ENCODE results near the gene ABCA7. TPM values are rescaled to one million over a fixed set of nuclear protein-coding genes. Genes with fewer than 3 reads are reported as not detected.

Gene ABCA7
- total RNA-seq, 1 donor from 2014 or later: 16.3 TPM

- Mint-ChIP-seq H3K4me3 (no peak overlapping the region), H3K9me3 (no peaks in the 10 kb centered on the region), H3K27me3 (ENCODE audit: low read depth) (no peaks in the 10 kb centered on the region), H3K27ac (ENCODE audit: unreplicated experiment) (no peak overlapping the region), H3K4me1 (peaks cover 8% of the 10 kb centered on the region), H3K36me3 (ENCODE audit: low read depth) (no peaks in the 10 kb centered on the region)
- TF ChIP-seq, protein P1, sequence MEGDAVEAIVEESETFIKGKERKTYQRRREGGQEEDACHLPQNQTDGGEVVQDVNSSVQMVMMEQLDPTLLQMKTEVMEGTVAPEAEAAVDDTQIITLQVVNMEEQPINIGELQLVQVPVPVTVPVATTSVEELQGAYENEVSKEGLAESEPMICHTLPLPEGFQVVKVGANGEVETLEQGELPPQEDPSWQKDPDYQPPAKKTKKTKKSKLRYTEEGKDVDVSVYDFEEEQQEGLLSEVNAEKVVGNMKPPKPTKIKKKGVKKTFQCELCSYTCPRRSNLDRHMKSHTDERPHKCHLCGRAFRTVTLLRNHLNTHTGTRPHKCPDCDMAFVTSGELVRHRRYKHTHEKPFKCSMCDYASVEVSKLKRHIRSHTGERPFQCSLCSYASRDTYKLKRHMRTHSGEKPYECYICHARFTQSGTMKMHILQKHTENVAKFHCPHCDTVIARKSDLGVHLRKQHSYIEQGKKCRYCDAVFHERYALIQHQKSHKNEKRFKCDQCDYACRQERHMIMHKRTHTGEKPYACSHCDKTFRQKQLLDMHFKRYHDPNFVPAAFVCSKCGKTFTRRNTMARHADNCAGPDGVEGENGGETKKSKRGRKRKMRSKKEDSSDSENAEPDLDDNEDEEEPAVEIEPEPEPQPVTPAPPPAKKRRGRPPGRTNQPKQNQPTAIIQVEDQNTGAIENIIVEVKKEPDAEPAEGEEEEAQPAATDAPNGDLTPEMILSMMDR (conservative IDR thresholded peaks at IDR 0.05): no peak
- DNase-seq (ENCODE audit: low read depth, low spot score): no peak
These were observed 9.2 kb downstream of the ABCA7 start for GRCh38 chr19:1049106-1049505.

DNA sequence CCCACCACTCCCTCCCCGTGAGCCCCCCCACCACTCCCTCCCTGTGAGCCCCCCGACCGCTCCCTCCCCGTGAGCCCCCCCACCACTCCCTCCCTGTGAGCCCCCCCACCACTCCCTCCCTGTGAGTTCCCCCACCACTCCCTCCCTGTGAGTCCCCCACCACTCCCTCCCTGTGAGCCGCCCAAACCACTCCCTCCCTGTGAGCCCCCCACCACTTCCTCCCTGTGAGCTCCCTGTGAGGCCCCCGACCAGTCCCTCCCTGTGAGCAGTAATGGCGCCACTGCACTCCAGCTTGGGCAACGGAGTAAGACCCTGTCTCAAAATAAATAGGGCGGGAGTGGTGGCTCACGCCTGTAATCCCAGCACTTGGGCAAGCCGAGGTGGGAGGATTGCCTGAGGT lies 9.9 kb downstream of the ABCA7 start:
- H3K4me3 Mint-ChIP-seq: no peak overlapping the region
- H3K36me3 Mint-ChIP-seq (ENCODE audit: low read depth): no peaks in the 10 kb centered on the region
- no peaks in the 10 kb centered on the region for H3K9me3 Mint-ChIP-seq
- TF ChIP-seq, protein P1 (conservative IDR thresholded peaks at IDR 0.05): no peak
- H3K27ac Mint-ChIP-seq (ENCODE audit: unreplicated experiment): no peak overlapping the region
- H3K27me3 Mint-ChIP-seq (ENCODE audit: low read depth): no peaks in the 10 kb centered on the region
- H3K4me1 Mint-ChIP-seq: peaks cover 8% of the 10 kb centered on the region
- no peak for DNase-seq (ENCODE audit: low read depth, low spot score)

GRCh38 chr19:1050989-1051788 lies 11.3 kb downstream of the ABCA7 start:
- Mint-ChIP-seq H3K4me3 (no peak overlapping the region), H3K27me3 (ENCODE audit: low read depth) (no peaks in the 10 kb centered on the region), H3K36me3 (ENCODE audit: low read depth) (no peaks in the 10 kb centered on the region), H3K9me3 (no peaks in the 10 kb centered on the region), H3K27ac (ENCODE audit: unreplicated experiment) (no peak overlapping the region), H3K4me1 (peaks cover 8% of the 10 kb centered on the region)
- no peak for DNase-seq (ENCODE audit: low read depth, low spot score)
- TF ChIP-seq, protein P1 (conservative IDR thresholded peaks at IDR 0.05): no peak

DNA sequence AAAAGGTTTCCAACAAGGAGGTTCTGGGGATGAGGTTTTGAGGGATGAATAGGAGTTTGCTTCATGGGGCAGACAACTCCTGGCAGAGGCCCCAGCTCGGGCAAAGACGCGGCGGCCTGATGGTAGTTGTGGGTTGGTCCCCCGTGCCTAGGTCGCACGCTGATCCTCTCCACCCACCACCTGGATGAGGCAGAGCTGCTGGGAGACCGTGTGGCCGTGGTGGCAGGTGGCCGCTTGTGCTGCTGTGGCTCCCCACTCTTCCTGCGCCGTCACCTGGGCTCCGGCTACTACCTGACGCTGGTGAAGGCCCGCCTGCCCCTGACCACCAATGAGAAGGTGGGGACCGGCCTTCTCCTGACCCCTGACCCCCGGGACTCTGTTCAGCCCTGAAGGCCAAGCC lies 11.9 kb downstream of the ABCA7 start:
- no peak overlapping the region for H3K27ac Mint-ChIP-seq (ENCODE audit: unreplicated experiment)

GRCh38 chr19:1052349-1052975 lies 12.6 kb downstream of the ABCA7 start:
- H3K27me3 Mint-ChIP-seq (ENCODE audit: low read depth): no peaks in the 10 kb centered on the region
- no peak overlapping the region for H3K27ac Mint-ChIP-seq (ENCODE audit: unreplicated experiment)
- TF ChIP-seq, protein P1 (conservative IDR thresholded peaks at IDR 0.05): no peak
- H3K4me3 Mint-ChIP-seq: no peak overlapping the region
- DNase-seq (ENCODE audit: low read depth, low spot score): no peak
- no peaks in the 10 kb centered on the region for H3K9me3 Mint-ChIP-seq
- H3K36me3 Mint-ChIP-seq (ENCODE audit: low read depth): no peaks in the 10 kb centered on the region
- peaks cover 8% of the 10 kb centered on the region for H3K4me1 Mint-ChIP-seq

More for the DNA sequence above, 11.9 kb downstream of the ABCA7 start:
- Mint-ChIP-seq H3K4me3 (no peak overlapping the region), H3K4me1 (peaks cover 8% of the 10 kb centered on the region), H3K9me3 (no peaks in the 10 kb centered on the region), H3K36me3 (ENCODE audit: low read depth) (no peaks in the 10 kb centered on the region), H3K27me3 (ENCODE audit: low read depth) (no peaks in the 10 kb centered on the region)
- DNase-seq (ENCODE audit: low read depth, low spot score): no peak
- TF ChIP-seq, protein P1 (conservative IDR thresholded peaks at IDR 0.05): no peak

Data from neural crest cell (in vitro differentiated cells).